ENCODE data around the gene B4GAT1.

B4GAT1 gene

DNA sequence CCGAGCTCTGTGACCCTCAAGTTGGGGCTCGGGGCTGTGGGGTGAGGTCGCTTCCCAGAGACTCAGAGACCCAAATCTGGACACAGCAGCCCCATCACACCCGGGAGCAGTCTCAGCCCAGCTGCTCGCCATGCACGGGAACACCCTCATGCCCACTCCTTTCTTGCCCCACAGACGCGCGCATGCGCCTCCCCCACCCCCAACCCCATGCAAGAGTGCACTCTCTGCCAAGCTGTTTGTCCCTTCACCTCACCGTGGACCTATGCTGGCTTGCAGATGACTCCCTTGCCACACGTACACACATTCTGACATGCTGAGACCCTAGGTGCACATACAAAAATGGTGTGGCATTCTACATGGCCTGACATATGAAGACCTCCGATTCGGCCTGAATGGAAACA is 30.1 kb downstream of the B4GAT1 start:
- TF ChIP-seq, protein P1, sequence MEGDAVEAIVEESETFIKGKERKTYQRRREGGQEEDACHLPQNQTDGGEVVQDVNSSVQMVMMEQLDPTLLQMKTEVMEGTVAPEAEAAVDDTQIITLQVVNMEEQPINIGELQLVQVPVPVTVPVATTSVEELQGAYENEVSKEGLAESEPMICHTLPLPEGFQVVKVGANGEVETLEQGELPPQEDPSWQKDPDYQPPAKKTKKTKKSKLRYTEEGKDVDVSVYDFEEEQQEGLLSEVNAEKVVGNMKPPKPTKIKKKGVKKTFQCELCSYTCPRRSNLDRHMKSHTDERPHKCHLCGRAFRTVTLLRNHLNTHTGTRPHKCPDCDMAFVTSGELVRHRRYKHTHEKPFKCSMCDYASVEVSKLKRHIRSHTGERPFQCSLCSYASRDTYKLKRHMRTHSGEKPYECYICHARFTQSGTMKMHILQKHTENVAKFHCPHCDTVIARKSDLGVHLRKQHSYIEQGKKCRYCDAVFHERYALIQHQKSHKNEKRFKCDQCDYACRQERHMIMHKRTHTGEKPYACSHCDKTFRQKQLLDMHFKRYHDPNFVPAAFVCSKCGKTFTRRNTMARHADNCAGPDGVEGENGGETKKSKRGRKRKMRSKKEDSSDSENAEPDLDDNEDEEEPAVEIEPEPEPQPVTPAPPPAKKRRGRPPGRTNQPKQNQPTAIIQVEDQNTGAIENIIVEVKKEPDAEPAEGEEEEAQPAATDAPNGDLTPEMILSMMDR (IDR thresholded peaks at IDR 0.05; ENCODE audit: low read depth, low read length), result no peak
- no peak overlapping the region for H3K4me3 ChIP-seq (replicated peaks in 1 of 2; ENCODE audit: low read depth in 2 of 2, low read length in 2 of 2)
- DNase-seq (ENCODE audit: low read depth in 2 of 2), result peak; percentile 66 to 88

DNA sequence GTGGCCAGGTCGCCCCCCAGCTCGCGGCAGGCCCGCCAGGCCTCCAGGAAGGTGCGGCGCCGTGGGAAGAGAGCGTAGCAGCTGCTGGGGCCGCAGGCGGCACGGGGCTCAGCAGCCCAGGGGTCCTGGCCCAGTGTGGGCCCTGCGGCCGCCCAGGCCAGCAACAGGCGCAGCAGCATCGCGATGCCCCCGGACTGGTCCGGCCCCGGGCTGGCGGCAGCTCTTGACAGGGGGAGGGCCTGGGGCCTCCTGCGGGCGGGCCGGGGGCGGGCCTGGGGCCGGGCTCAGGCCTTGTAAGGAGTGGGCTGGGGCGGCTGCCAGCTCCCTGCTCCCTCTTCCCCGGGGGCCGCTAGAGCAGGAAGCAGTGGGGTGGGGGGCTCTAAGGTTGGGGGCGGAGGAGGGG is 30.6 kb downstream of the B4GAT1 start, which contains the start of gene CD248:
TSS of gene CD248 (minus strand) at position 196 of the 403 bp plus-strand sequence. CDS start at position 179, 17 bp downstream.
- TF ChIP-seq, protein P1 (IDR thresholded peaks at IDR 0.05; ENCODE audit: low read depth, low read length), result no peak
- peak within 1 kb of the TSS; percentile 63 to 65 for H3K4me3 ChIP-seq (replicated peaks in 1 of 2; ENCODE audit: low read depth in 2 of 2, low read length in 2 of 2)

DNA sequence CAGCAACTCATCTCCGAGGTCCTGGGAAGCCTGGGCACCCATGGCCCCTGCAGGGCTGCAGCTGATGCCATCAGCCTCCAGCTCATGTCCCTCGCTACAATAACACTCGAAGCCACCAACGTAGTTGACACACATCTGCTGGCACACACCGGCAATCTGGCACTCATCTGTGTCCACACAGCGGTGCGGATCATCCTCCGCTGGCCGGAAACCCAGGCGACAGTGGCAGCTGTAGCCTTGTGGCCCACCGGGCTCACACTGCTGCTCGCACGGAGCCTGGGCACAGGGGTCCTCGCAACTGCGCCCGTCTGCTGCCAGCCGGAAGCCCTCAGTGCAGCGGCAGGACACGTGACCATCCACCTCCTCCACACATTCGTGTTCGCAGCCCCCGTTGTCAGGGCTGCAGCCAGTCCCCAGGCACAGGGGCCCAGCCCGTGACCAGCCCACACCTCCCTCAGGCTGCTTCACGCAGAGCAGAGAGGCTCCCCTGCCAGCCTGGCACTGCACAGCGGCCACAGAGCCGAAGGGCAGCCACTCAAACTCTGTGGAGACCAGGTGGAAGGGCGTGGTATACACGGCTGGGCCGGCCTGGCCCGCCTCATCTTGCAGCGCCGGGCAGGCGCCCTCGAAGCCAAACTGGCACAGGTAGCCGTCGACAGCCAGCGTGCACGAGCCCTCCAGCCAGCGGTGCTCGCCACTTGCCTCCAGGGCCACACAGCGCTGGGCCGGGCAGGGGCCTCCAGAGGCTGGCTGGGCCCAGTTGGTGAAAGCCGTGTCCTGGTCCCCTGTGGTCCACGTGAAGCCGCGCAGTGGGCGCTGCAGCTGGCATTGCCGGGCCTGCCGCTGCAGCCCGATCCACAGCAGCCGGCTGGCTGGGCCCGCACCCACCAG is 31.3 kb downstream of the B4GAT1 start:
- DNase-seq (ENCODE audit: low read depth in 2 of 2), result no peak
- H3K4me3 ChIP-seq (replicated peaks in 1 of 2; ENCODE audit: low read depth in 2 of 2, low read length in 2 of 2), result peak overlapping the region; percentile 63 to 65
- TF ChIP-seq, protein P1 (IDR thresholded peaks at IDR 0.05; ENCODE audit: low read depth, low read length), result no peak

More for the DNA sequence above, 30.6 kb downstream of the B4GAT1 start, which contains the start of gene CD248:
- peak; percentile 68 to 96 for DNase-seq (ENCODE audit: low read depth in 2 of 2)

DNA sequence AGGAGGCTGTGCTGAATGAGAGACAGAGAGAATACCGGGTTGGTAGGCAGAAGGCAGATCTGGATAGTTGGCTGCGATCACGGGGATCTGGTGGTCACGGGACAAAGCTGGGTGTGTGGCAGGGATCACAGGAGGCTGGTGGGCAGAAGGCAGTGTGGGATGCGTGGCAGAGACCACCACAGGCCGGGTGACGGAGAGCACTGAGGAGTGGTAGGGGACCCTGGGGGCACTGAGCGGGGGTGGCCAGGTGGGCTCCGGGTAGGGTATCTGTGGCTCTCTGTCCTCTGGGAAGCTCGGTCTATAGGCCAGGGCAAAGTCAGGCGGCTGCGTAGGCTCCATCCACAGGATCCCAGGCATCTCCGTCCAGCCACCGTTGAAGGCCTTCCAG is 31.9 kb downstream of the B4GAT1 start:
- TF ChIP-seq, protein P1 (IDR thresholded peaks at IDR 0.05; ENCODE audit: low read depth, low read length), result no peak
- peak overlapping the region; percentile 63 to 65 for H3K4me3 ChIP-seq (replicated peaks in 1 of 2; ENCODE audit: low read depth in 2 of 2, low read length in 2 of 2)

DNA sequence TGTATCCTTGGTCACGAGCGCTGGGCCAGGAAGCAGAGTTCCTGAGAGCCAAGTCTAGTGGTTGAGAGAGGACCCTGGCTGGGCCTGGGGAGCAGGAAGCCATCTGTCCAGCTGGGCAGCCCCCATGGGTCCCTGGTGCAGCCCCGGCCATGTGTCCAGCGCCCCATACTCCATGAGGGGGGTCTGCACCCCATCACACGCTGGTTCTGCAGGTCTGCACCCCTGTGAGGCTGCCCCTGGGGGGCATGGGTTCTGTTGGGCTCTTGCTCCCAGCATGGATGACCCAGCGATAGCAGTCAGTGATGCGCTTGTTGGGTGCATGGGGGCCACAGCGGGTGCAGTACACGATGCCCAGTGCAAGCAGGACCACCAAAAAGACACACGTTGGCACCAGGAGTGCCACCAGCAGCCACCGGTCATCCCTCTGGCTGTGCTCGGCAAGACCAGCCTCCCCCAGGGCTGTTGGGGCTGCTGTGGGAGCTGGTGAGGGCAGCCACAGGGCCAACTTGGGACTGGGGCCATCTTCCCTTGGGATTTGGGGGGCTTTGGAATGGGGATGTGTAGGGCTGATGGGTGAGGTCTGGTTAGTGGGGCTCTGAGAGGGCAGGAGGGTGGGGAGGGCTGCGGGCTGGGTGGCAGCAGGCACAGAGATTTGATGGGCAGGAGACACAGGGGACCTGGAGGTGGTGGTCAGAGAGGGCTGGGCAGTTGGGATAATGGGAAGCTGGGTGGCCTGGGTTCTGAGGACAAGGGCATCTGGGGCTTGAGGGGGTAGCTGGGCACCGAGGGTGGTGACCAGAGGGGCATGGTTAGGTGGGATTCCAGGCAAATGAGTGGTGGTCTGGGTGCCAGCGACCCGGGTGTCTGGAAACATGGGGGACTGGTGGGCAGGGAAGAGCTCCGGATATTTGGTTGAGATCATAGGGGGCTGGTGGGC is 32.6 kb downstream of the B4GAT1 start:
- no peak for DNase-seq (ENCODE audit: low read depth in 2 of 2)
- TF ChIP-seq, protein P1 (IDR thresholded peaks at IDR 0.05; ENCODE audit: low read depth, low read length), result no peak

More for the DNA sequence above, 31.9 kb downstream of the B4GAT1 start:
- DNase-seq (ENCODE audit: low read depth in 2 of 2), result no peak

DNA sequence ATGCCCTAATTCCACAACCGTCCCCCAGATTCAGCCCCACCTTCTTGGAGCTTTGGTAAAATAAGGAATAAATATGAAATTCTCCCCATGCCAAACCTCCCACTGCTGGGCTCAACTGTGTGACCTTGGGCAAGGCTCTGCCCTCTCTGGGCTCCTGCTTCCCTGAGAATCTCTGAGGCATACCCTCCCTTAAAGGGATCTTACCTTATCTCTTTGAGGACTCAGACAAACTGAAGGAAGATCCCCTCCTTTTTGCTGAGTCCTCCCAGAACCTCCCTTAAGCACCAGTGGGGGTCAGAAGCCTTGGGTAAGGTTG is 33.3 kb downstream of the B4GAT1 start:
- TF ChIP-seq, protein P1 (IDR thresholded peaks at IDR 0.05; ENCODE audit: low read depth, low read length), result no peak
- DNase-seq (ENCODE audit: low read depth in 2 of 2), result no peak
- H3K4me3 ChIP-seq (replicated peaks in 1 of 2; ENCODE audit: low read depth in 2 of 2, low read length in 2 of 2), result peak overlapping the region; percentile 63 to 65

More for the DNA sequence above, 32.6 kb downstream of the B4GAT1 start:
- H3K4me3 ChIP-seq (replicated peaks in 1 of 2; ENCODE audit: low read depth in 2 of 2, low read length in 2 of 2), result peak overlapping the region; percentile 63 to 65

Measured in cardiac fibroblast (primary cell).